GM13977 (cell line): ENCODE results near the gene ATL1.

Experiments
- DNase-seq: peaks from one replicate; pipeline ENCODE4 v3.0.0; 2012; ENCODE audit warnings: low spot score
- CTCF ChIP-seq: IDR thresholded peaks from 2 replicates; pipeline ENCODE4 v1.5.1; 2012; ENCODE audit warnings: mild to moderate bottlenecking, control low read depth; ENCODE audit not compliant: insufficient read depth; ENCODE audit errors: extremely low read depth, missing control alignments
- in situ Hi-C: fragments of 300-500 bp; cut with MboI; formaldehyde crosslinking; loops from one replicate; pipeline ENCODE4 v1.12.0; 2022; ENCODE audit warnings: low sequenced_read_pairs, low pct_unique_long_range_greater_than_20kb, mixed read lengths, inconsistent platforms; ENCODE audit not compliant: unreplicated experiment

Gene ATL1

GRCh38 chr14:50530358-50530757 is 29.6 kb upstream of the ATL1 start:
- no peak for DNase-seq
- in situ Hi-C loops = loop anchor here (25.0 kb wide), 1 partner anchor 668 kb away; the partner anchor contains the start of gene NEMF
- no peak for TF ChIP-seq CTCF

GRCh38 chr14:50530794-50531365 is 29.1 kb upstream of the ATL1 start:
- TF ChIP-seq CTCF = no peak
- in situ Hi-C loops = loop anchor here (25.0 kb wide), 1 partner anchor 669 kb away; the partner anchor contains the start of gene NEMF
- no peak for DNase-seq

- in situ Hi-C loops = loop anchor here (25.0 kb wide), 1 partner anchor 670 kb away; the partner anchor contains the start of gene NEMF
- peak; percentile 42 for DNase-seq
- TF ChIP-seq CTCF = no peak
Measured at GRCh38 chr14:50531595-50532501, 28.1 kb upstream of the ATL1 start.

GRCh38 chr14:50532502-50533240 is 27.3 kb upstream of the ATL1 start, which contains the start of gene MAP4K5:
TSS of gene MAP4K5 (minus strand) at chr14:50532569. CDS start at chr14:50532049, 520 bp downstream.
- in situ Hi-C loops = loop anchor here (25.0 kb wide), 1 partner anchor 670 kb away; the partner anchor contains the start of gene NEMF
- peak; percentile 98 for TF ChIP-seq CTCF
- peak; percentile 93 for DNase-seq

- TF ChIP-seq CTCF = no peak
- in situ Hi-C loops = loop anchor here (25.0 kb wide), 1 partner anchor 671 kb away; the partner anchor contains the start of gene NEMF
- DNase-seq = no peak
Measured at GRCh38 chr14:50533241-50533705, 26.7 kb upstream of the ATL1 start.

- in situ Hi-C loops = loop anchor here (25.0 kb wide), 1 partner anchor 672 kb away; the partner anchor contains the start of gene NEMF
- DNase-seq = no peak
- no peak for TF ChIP-seq CTCF
Measured at GRCh38 chr14:50533806-50534205, 26.1 kb upstream of the ATL1 start.
